ENCODE data around the gene RNASEH2A. TPM values are rescaled to one million over a fixed set of nuclear protein-coding genes. Genes with fewer than 3 reads are reported as not detected.

The RNASEH2A gene
- total RNA-seq, 1 donor from 2014 or later = 37.2 TPM

GRCh38 chr19:12773571-12773970 is 32.8 kb upstream of the RNASEH2A start:
- Mint-ChIP-seq H3K36me3 (no peaks in the 10 kb centered on the region), H3K27ac (peak overlapping the region; percentile 39), H3K4me3 (peak overlapping the region; percentile 69), H3K9me3 (no peaks in the 10 kb centered on the region), H3K27me3 (peaks cover 3% of the 10 kb centered on the region), H3K4me1 (ENCODE audit: unreplicated experiment) (peaks cover 10% of the 10 kb centered on the region)
- TF ChIP-seq CTCF (conservative IDR thresholded peaks at IDR 0.05) = no peak
- DNase-seq (ENCODE audit: extremely low spot score, unreplicated experiment) = no peak

DNA sequence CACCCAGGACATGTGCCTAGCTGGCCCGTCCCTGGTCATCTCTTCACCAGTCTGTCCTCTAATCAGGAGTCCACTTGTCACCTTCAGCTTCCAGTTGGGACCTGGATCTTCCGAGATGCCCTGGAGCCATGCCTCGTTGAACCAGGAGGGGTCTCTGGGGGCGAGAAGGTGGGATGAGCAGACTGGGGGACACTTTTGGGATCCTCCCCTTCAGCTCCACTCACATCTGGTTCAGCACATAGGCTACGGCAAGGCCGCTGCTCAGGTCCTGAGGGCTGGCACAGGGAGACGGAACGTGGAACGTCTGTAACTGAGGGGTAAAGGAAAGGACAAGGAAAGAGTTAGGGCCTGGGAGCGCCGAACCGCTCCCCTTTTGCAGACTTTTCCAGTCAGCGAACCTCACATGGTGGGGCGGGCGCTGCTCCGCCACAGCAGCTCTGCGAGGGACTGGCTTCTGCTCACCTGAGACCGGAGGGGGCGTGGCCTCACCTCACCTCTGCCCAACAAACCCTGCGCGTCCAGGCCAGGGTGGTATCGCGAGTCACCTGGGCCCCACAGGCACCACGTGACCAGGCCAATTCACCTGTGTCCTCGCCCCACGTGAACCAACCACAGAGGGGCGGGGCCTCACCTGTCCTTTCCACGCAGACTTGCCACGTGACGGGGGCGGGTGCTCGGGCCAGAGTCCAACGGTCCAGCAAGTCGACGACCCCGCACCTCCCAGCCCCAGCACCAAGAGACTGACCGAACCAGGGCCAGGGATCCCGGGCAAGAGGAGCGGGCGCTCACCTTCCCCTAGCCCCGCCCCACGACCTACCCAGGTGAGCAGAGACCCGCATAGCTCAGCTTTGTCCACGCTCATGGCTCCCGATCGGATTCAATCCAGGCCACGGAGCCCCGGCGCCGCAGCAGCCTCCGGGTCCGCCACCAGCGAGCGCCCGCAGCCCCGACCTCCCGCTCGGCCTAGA is 31.5 kb upstream of the RNASEH2A start, which contains the start of gene HOOK2:
Gene HOOK2, minus strand, starts transcription at position 965 of the 968 bp plus-strand sequence. Its CDS starts 103 bp downstream, at position 862.
- H3K4me1 Mint-ChIP-seq (ENCODE audit: unreplicated experiment) = peaks cover 19% of the 10 kb centered on the region
- H3K4me3 Mint-ChIP-seq = peak within 1 kb of the TSS; percentile 91
- DNase-seq (ENCODE audit: extremely low spot score, unreplicated experiment) = peak; percentile 88
- peaks cover 5% of the 10 kb centered on the region for H3K27me3 Mint-ChIP-seq
- no peak for TF ChIP-seq CTCF (conservative IDR thresholded peaks at IDR 0.05)
- no peaks in the 10 kb centered on the region for H3K36me3 Mint-ChIP-seq
- no peaks in the 10 kb centered on the region for H3K9me3 Mint-ChIP-seq
- peak within 1 kb of the TSS; percentile 86 for H3K27ac Mint-ChIP-seq

DNA sequence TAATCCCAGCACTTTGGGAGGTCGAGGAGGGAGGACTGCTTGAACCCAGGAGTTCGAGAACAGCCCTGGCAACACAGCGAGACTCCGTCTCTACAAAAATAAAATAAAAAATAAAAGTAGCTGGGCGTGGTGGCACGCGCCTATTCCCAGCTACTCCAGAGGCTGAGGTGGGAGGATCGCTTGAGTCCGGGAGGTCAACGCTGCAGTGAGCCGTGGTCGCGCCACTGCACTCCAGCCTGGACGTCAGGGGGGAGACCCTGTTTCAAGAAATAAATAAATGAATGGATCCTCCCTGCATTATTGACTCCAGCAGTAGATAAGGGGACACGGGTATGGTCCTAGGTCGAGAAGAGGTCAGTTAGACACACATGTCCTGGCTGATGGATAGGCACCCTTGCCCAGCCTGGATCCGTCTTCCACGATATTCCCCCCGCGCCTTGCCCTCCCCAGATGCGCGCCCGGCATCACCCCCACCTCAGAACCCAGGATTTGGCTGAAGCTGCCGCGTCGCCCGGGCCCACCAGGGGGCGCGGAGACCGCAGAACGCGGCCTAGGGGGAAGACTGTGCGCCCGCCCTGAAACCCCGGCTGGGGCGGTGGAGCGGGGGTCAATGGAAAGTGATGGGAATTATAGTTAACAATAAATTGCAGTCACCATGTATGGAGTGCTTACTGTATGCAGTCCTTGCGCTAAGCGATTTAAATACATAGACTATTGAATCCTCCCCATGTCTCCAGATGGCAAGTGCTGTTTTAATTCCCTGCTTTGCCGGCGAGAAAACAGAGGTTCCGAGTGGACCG is 29.0 kb upstream of the RNASEH2A start:
- Mint-ChIP-seq H3K27me3 (peaks cover 5% of the 10 kb centered on the region), H3K9me3 (no peaks in the 10 kb centered on the region), H3K36me3 (no peaks in the 10 kb centered on the region), H3K4me3 (peak overlapping the region; percentile 89), H3K4me1 (ENCODE audit: unreplicated experiment) (peaks cover 23% of the 10 kb centered on the region), H3K27ac (no peak overlapping the region)
- peak; percentile 98 for TF ChIP-seq CTCF (conservative IDR thresholded peaks at IDR 0.05)
- peak; percentile 89 for DNase-seq (ENCODE audit: extremely low spot score, unreplicated experiment)

GRCh38 chr19:12778017-12778904 is 28.1 kb upstream of the RNASEH2A start:
- no peaks in the 10 kb centered on the region for H3K9me3 Mint-ChIP-seq

More at GRCh38 chr19:12778017-12778904, 28.1 kb upstream of the RNASEH2A start:
- Mint-ChIP-seq H3K4me1 (ENCODE audit: unreplicated experiment) (peaks cover 23% of the 10 kb centered on the region), H3K36me3 (no peaks in the 10 kb centered on the region), H3K27ac (peak overlapping the region; percentile 66), H3K4me3 (peak overlapping the region; percentile 89), H3K27me3 (peaks cover 5% of the 10 kb centered on the region)
- no peak for DNase-seq (ENCODE audit: extremely low spot score, unreplicated experiment)
- no peak for TF ChIP-seq CTCF (conservative IDR thresholded peaks at IDR 0.05)
